WTC11 (cell line): ENCODE results near the gene TSPAN9. TPM values are rescaled to one million over a fixed set of nuclear protein-coding genes. Genes with fewer than 3 reads are reported as not detected.

Experiments used
- ATAC-seq: fragments of 200-7000 bp; cut with Tn5 transposase; 2 replicates; pipeline ENCODE4 v1.10.0; 2021; ENCODE audit warnings: mild to moderate bottlenecking, moderate library complexity
- CTCF ChIA-PET: fragments of 300-600 bp; sonication (Branson Sonifier 250); formaldehyde crosslinking; loops from one replicate; lab custom pipeline; 2021; ENCODE audit warnings: antibody characterized with exemption; lab: Charles Lee
- POLR2A ChIA-PET: fragments of 350-600 bp; sonication (Branson Sonifier 250); formaldehyde crosslinking; loops from one replicate; lab custom pipeline; 2021; ENCODE audit warnings: antibody characterized with exemption; lab: Charles Lee
- DNase-seq: peaks from one replicate; pipeline ENCODE4 v3.0.0; 2021; ENCODE audit warnings: low spot score
- H3K27ac Mint-ChIP-seq: 2 replicates; pipeline ENCODE4 v1.8.0; 2021; ENCODE audit warnings: mixed read lengths
- H3K27me3 Mint-ChIP-seq: 2 replicates; pipeline ENCODE4 v1.8.0; 2021; ENCODE audit warnings: low read depth, mild to moderate bottlenecking, moderate library complexity, mixed read lengths
- H3K36me3 Mint-ChIP-seq: 2 replicates; pipeline ENCODE4 v1.8.0; 2021; ENCODE audit warnings: mixed read lengths
- H3K4me1 Mint-ChIP-seq: 2 replicates; pipeline ENCODE4 v1.8.0; 2022; ENCODE audit warnings: mixed read lengths
- H3K4me3 Mint-ChIP-seq: 2 replicates; pipeline ENCODE4 v1.8.0; 2021; ENCODE audit warnings: mild to moderate bottlenecking, moderate library complexity, mixed read lengths
- H3K9me3 Mint-ChIP-seq: 2 replicates; pipeline ENCODE4 v1.8.0; 2021; ENCODE audit warnings: mixed read lengths
- ATF1 ChIP-seq: sonication (generic); formaldehyde crosslinking; IDR thresholded peaks from 2 replicates; pipeline ENCODE4 v1.8.1; 2023; ENCODE audit warnings: mild to moderate bottlenecking, moderate library complexity, missing genetic modification reagents
- EMX1 ChIP-seq: fragments of 250-450 bp; sonication (Bioruptor Pico); IDR thresholded peaks from 2 replicates; pipeline ENCODE4 v1.8.0; 2021; ENCODE audit warnings: mild to moderate bottlenecking
- GRHL2 ChIP-seq: fragments of 250-450 bp; sonication (Bioruptor Pico); IDR thresholded peaks from 2 replicates; pipeline ENCODE4 v1.8.0; 2022; ENCODE audit warnings: mild to moderate bottlenecking, moderate library complexity; ENCODE audit not compliant: insufficient replicate concordance, severe bottlenecking
- GTF2I ChIP-seq: fragments of 250-450 bp; sonication (Bioruptor Pico); conservative IDR thresholded peaks from 2 replicates; pipeline ENCODE4 v1.4.0; 2021; ENCODE audit warnings: mild to moderate bottlenecking
- IRF2 ChIP-seq: sonication (generic); formaldehyde crosslinking; IDR thresholded peaks from 2 replicates; pipeline ENCODE4 v1.8.0; 2022; ENCODE audit warnings: low read depth, missing genetic modification reagents, borderline replicate concordance
- JAZF1 ChIP-seq: fragments of 250-450 bp; sonication (Bioruptor Pico); IDR thresholded peaks from 2 replicates; pipeline ENCODE4 v1.9.0; 2021; ENCODE audit warnings: moderate library complexity, mild to moderate bottlenecking, inconsistent platforms
- MXD4 ChIP-seq: fragments of 250-450 bp; sonication (Bioruptor Pico); IDR thresholded peaks from 2 replicates; pipeline ENCODE4 v1.8.0; 2021; ENCODE audit warnings: mild to moderate bottlenecking, moderate library complexity, borderline replicate concordance
- RELA ChIP-seq: sonication (generic); formaldehyde crosslinking; IDR thresholded peaks from 2 replicates; pipeline ENCODE4 v1.8.1; 2022; ENCODE audit warnings: missing genetic modification reagents, mild to moderate bottlenecking, borderline replicate concordance
- TP53 ChIP-seq: sonication (generic); formaldehyde crosslinking; IDR thresholded peaks from 2 replicates; pipeline ENCODE4 v1.8.1; 2023; ENCODE audit warnings: mild to moderate bottlenecking, missing genetic modification reagents
- ZNF317 ChIP-seq: sonication (generic); formaldehyde crosslinking; IDR thresholded peaks from 2 replicates; pipeline ENCODE4 v1.8.1; 2023; ENCODE audit warnings: low read depth, mild to moderate bottlenecking, moderate library complexity, missing genetic modification reagents, borderline replicate concordance
- ZNF423 ChIP-seq: fragments of 250-450 bp; sonication (Bioruptor Pico); IDR thresholded peaks from 2 replicates; pipeline ENCODE4 v2.1.2; 2022; ENCODE audit warnings: mild to moderate bottlenecking, moderate library complexity
- total RNA-seq: library from RNA; stranded (reverse); gene quantifications from 3 replicates; pipeline ENCODE4 v1.2.3, GENCODE V29; 2021
- TF ChIP-seq, protein P1 (sequence below): fragments of 250-450 bp; sonication (Bioruptor Pico); conservative IDR thresholded peaks from 2 replicates; pipeline ENCODE4 v1.9.0; 2021; ENCODE audit warnings: mild to moderate bottlenecking
- TF ChIP-seq, protein P2 (sequence below): fragments of 250-450 bp; sonication (Bioruptor Pico); IDR thresholded peaks from 2 replicates; pipeline ENCODE4 v1.9.0; 2021; ENCODE audit warnings: mild to moderate bottlenecking
- TF ChIP-seq, protein P3 (sequence below): sonication (generic); formaldehyde crosslinking; IDR thresholded peaks from 2 replicates; pipeline ENCODE4 v1.8.1; 2023; ENCODE audit warnings: mild to moderate bottlenecking, missing genetic modification reagents, borderline replicate concordance
- TF ChIP-seq, protein P4 (sequence below): fragments of 250-450 bp; sonication (Bioruptor Pico); IDR thresholded peaks from 2 replicates; pipeline ENCODE4 v2.1.2; 2022; ENCODE audit warnings: mild to moderate bottlenecking, moderate library complexity
- TF ChIP-seq, protein P5 (sequence below): sonication (generic); formaldehyde crosslinking; conservative IDR thresholded peaks from 2 replicates; pipeline ENCODE4 v1.8.1; 2022; ENCODE audit warnings: mild to moderate bottlenecking, missing genetic modification reagents
- TF ChIP-seq, protein P6 (sequence below): sonication (generic); formaldehyde crosslinking; IDR thresholded peaks from 2 replicates; pipeline ENCODE4 v1.8.0; 2022; ENCODE audit warnings: mild to moderate bottlenecking, missing genetic modification reagents
- TF ChIP-seq, protein P7 (sequence below): sonication (generic); formaldehyde crosslinking; IDR thresholded peaks from 2 replicates; pipeline ENCODE4 v1.8.1; 2022; ENCODE audit warnings: low read depth, mild to moderate bottlenecking, moderate library complexity, missing genetic modification reagents, borderline replicate concordance
- TF ChIP-seq, protein P8 (sequence below): fragments of 200-600 bp; IDR thresholded peaks from 2 replicates; pipeline ENCODE4 v1.8.0; 2022; ENCODE audit warnings: antibody characterized with exemption

Gene TSPAN9
- total RNA-seq, 1 experiment from 2014 or later: 27.6 TPM

DNA sequence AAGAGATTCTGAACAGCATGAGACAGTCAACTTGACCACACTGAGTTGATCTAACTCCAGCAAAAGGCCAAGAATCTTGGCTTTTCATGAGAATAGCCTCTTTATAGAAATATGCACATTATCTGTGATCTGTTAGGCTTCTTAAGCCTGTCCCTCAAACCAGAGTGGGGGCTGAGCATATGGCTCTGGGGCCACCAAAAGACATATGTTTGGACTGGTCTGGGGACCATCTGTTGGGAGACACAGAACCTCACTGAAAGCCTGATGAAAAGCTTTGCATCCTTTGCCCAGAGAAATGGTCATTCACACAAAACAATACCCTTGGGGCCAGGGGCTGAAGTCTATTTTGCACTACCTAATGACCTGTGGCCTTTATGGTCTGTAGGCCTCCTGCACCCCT lies 248.6 kb downstream of the TSPAN9 start (continued):
- TF ChIP-seq GRHL2 (CRISPR knock-in tag) (no peak), RELA (CRISPR knock-in tag) (no peak), GTF2I (CRISPR knock-in tag) (no peak), ATF1 (CRISPR knock-in tag) (no peak), ZNF317 (no peak), JAZF1 (CRISPR knock-in tag) (no peak)
- TF ChIP-seq, protein P1, sequence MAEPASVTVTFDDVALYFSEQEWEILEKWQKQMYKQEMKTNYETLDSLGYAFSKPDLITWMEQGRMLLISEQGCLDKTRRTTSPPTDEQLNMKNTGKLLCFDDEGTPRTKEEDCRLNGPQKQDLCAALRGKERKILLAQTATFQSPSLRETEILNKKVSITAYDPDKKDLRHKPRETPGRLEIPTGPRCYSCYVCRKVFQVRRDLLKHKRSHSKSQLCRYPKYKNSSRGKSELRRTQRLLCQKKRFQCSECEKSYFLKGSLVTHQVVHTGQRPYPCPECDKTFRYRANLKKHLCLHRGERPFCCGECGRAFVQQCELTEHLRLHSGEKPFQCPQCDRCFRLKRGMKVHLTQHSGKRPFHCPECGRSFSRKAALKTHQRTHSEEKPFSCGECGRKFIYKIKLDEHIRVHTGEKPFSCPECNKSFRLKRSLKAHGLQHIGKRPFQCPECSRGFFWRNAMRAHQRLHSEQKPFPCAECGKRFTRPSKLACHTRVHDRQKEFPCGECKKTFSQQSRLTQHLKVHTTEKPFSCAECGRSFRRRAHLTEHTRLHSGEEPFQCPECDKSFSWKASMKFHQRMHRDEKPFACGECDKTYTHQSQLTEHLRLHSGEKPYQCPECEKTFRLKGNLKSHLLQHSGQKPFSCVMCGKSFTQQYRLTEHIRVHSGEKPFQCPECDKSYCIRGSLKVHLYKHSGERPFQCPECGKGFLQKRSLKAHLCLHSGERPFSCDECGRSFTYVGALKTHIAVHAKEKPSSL (CRISPR knock-in tag): no peak
- TF ChIP-seq, protein P2, sequence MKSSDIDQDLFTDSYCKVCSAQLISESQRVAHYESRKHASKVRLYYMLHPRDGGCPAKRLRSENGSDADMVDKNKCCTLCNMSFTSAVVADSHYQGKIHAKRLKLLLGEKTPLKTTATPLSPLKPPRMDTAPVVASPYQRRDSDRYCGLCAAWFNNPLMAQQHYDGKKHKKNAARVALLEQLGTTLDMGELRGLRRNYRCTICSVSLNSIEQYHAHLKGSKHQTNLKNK (CRISPR knock-in tag): no peak
- TF ChIP-seq, protein P3, sequence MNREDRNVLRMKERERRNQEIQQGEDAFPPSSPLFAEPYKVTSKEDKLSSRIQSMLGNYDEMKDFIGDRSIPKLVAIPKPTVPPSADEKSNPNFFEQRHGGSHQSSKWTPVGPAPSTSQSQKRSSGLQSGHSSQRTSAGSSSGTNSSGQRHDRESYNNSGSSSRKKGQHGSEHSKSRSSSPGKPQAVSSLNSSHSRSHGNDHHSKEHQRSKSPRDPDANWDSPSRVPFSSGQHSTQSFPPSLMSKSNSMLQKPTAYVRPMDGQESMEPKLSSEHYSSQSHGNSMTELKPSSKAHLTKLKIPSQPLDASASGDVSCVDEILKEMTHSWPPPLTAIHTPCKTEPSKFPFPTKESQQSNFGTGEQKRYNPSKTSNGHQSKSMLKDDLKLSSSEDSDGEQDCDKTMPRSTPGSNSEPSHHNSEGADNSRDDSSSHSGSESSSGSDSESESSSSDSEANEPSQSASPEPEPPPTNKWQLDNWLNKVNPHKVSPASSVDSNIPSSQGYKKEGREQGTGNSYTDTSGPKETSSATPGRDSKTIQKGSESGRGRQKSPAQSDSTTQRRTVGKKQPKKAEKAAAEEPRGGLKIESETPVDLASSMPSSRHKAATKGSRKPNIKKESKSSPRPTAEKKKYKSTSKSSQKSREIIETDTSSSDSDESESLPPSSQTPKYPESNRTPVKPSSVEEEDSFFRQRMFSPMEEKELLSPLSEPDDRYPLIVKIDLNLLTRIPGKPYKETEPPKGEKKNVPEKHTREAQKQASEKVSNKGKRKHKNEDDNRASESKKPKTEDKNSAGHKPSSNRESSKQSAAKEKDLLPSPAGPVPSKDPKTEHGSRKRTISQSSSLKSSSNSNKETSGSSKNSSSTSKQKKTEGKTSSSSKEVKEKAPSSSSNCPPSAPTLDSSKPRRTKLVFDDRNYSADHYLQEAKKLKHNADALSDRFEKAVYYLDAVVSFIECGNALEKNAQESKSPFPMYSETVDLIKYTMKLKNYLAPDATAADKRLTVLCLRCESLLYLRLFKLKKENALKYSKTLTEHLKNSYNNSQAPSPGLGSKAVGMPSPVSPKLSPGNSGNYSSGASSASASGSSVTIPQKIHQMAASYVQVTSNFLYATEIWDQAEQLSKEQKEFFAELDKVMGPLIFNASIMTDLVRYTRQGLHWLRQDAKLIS (CRISPR knock-in tag): no peak
- TF ChIP-seq, protein P4, sequence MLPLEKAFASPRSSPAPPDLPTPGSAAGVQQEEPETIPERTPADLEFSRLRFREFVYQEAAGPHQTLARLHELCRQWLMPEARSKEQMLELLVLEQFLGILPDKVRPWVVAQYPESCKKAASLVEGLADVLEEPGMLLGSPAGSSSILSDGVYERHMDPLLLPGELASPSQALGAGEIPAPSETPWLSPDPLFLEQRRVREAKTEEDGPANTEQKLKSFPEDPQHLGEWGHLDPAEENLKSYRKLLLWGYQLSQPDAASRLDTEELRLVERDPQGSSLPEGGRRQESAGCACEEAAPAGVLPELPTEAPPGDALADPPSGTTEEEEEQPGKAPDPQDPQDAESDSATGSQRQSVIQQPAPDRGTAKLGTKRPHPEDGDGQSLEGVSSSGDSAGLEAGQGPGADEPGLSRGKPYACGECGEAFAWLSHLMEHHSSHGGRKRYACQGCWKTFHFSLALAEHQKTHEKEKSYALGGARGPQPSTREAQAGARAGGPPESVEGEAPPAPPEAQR (CRISPR knock-in tag): no peak

DNA sequence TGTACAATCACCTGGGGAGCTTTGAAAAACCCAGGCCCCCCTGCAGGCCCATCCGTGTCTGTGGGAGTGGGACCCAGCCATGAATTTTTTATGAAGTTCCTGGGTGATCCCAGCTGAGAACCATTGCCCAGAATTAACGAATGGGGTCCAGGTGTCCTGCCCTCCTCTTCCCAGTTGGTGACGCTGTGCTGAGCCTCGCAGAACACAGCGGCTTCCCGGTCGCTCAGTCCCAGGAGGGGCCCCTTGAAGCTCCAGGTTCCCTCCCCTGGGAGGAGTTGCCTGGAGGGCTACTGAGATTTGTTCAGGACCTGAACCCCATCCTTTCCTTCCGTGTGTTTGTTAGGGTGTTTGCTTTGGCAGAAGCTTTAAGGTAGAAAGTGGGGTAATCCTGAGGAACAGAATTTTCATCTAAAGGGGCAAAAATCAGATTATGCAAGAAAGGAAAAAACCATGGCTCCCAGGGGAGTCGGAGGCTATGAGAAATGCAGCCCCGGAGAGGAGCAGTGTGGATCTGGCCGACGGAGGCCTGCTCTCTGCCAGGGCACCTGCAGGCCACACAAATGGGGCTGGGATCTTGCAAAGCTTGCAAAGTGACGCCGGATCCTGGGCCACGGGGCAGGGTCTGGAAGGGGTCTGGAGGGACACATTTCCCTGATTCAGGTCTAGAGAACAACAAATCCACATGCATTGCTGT lies 249.1 kb downstream of the TSPAN9 start:
- Mint-ChIP-seq H3K27ac (no peak overlapping the region), H3K4me1 (peaks cover 25% of the 10 kb centered on the region), H3K4me3 (no peak overlapping the region), H3K9me3 (no peaks in the 10 kb centered on the region), H3K27me3 (no peaks in the 10 kb centered on the region; the same call in 1 of the 2 replicates), H3K36me3 (no peaks in the 10 kb centered on the region)
- DNase-seq (peak; percentile 60), ATAC-seq (peak; percentile 94)
- POLR2A ChIA-PET: no interaction called here
- CTCF ChIA-PET: interaction anchor here (0.6 to 3.5 kb wide), 45 partner anchors 9 to 478 kb away, joined by 3 to 49 read pairs (median 4); partner anchors contain the start of gene PRMT8
- TF ChIP-seq MXD4 (CRISPR knock-in tag) (no peak), GRHL2 (CRISPR knock-in tag) (no peak), IRF2 (CRISPR knock-in tag) (no peak), TP53 (no peak), EMX1 (CRISPR knock-in tag) (no peak), ATF1 (CRISPR knock-in tag) (no peak), ZNF423 (0 out of 2 replicates have a peak, but pooled peaks have one; percentile 17)
- TF ChIP-seq, protein P5, sequence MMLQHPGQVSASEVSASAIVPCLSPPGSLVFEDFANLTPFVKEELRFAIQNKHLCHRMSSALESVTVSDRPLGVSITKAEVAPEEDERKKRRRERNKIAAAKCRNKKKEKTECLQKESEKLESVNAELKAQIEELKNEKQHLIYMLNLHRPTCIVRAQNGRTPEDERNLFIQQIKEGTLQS (CRISPR knock-in tag): no peak
- TF ChIP-seq, protein P1 (CRISPR knock-in tag): no peak
- TF ChIP-seq, protein P6, sequence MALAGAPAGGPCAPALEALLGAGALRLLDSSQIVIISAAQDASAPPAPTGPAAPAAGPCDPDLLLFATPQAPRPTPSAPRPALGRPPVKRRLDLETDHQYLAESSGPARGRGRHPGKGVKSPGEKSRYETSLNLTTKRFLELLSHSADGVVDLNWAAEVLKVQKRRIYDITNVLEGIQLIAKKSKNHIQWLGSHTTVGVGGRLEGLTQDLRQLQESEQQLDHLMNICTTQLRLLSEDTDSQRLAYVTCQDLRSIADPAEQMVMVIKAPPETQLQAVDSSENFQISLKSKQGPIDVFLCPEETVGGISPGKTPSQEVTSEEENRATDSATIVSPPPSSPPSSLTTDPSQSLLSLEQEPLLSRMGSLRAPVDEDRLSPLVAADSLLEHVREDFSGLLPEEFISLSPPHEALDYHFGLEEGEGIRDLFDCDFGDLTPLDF (CRISPR knock-in tag): no peak
- TF ChIP-seq, protein P7, sequence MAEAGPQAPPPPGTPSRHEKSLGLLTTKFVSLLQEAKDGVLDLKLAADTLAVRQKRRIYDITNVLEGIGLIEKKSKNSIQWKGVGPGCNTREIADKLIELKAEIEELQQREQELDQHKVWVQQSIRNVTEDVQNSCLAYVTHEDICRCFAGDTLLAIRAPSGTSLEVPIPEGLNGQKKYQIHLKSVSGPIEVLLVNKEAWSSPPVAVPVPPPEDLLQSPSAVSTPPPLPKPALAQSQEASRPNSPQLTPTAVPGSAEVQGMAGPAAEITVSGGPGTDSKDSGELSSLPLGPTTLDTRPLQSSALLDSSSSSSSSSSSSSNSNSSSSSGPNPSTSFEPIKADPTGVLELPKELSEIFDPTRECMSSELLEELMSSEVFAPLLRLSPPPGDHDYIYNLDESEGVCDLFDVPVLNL: no peak
- TF ChIP-seq, protein P8, sequence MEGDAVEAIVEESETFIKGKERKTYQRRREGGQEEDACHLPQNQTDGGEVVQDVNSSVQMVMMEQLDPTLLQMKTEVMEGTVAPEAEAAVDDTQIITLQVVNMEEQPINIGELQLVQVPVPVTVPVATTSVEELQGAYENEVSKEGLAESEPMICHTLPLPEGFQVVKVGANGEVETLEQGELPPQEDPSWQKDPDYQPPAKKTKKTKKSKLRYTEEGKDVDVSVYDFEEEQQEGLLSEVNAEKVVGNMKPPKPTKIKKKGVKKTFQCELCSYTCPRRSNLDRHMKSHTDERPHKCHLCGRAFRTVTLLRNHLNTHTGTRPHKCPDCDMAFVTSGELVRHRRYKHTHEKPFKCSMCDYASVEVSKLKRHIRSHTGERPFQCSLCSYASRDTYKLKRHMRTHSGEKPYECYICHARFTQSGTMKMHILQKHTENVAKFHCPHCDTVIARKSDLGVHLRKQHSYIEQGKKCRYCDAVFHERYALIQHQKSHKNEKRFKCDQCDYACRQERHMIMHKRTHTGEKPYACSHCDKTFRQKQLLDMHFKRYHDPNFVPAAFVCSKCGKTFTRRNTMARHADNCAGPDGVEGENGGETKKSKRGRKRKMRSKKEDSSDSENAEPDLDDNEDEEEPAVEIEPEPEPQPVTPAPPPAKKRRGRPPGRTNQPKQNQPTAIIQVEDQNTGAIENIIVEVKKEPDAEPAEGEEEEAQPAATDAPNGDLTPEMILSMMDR: 0 out of 2 replicates have a peak, but pooled peaks have one; percentile 11
